Uterus (tissue), 4 donors: ENCODE measurements around the gene ZNF763. TPM values are rescaled to one million over a fixed set of nuclear protein-coding genes. Genes with fewer than 3 reads are reported as not detected.

Experiments used
- DNase-seq, 2 donors: peaks; one replicate each; pipeline ENCODE4 v3.0.0-alpha.2; 2019 to 2020
- H3K27ac ChIP-seq, 2 donors: fragments of 200-600 bp; sonication (generic); 1 replicate in 1 of 2; 2 replicates in 1 of 2; pipeline ENCODE4 v1.5.1; 2016 to 2018
- H3K27me3 ChIP-seq, 2 donors: fragments of 200-600 bp; sonication (generic); one replicate each; pipeline ENCODE4 v1.5.1; 2018 to 2019; ENCODE audit warnings: control low read depth in 1 of 2
- H3K36me3 ChIP-seq, 2 donors: fragments of 200-600 bp; sonication (generic); one replicate each; pipeline ENCODE4 v1.5.1; 2019; ENCODE audit warnings: control low read depth in 1 of 2
- H3K4me1 ChIP-seq, 2 donors: fragments of 200-600 bp; sonication (generic); one replicate each; pipeline ENCODE4 v1.5.1; 2018 to 2019; ENCODE audit warnings: control low read depth in 1 of 2
- H3K4me3 ChIP-seq, 2 donors: fragments of 200-600 bp; sonication (generic); 1 replicate in 1 of 2; 2 replicates in 1 of 2; pipeline ENCODE4 v1.5.1; 2018 to 2019; ENCODE audit warnings: mild to moderate bottlenecking in 1 of 2
- H3K9me3 ChIP-seq, 2 donors: fragments of 200-600 bp; sonication (generic); one replicate each; pipeline ENCODE4 v1.5.1; 2019; ENCODE audit warnings: control low read depth in 1 of 2
- CTCF ChIP-seq, 4 experiments: fragments of 200-600 bp in 2 of 4; fragments of 450-650 bp in 2 of 4; sonication (generic) in 2 of 4; IDR thresholded peaks; one replicate each; pipeline ENCODE4 v1.5.1; 2016 to 2019; ENCODE audit warnings: antibody characterized with exemption in 4 of 4, mild to moderate bottlenecking in 2 of 4, moderate library complexity in 1 of 4
- POLR2A ChIP-seq, 2 donors: fragments of 450-650 bp; IDR thresholded peaks; one replicate each; pipeline ENCODE4 v1.6.1; 2016; ENCODE audit warnings: antibody characterized with exemption in 2 of 2, mild to moderate bottlenecking in 1 of 2, moderate library complexity in 1 of 2
- intact Hi-C: fragments of 100-400 bp; cut with DNase I; formaldehyde crosslinking; loops from one replicate; pipeline ENCODE4 v1.15.1; 2023; ENCODE audit warnings: low total_unique reads
- total RNA-seq, 4 donors: library from RNA; depleted of rRNA in 3 of 4; stranded (reverse); fragments of >200 nt in 3 of 4; gene quantifications; one replicate each; pipeline versions ENCODE4 v1.1.0 to v1.2.4, GENCODE V29; 2014 to 2023
- donor health status: DM: yes; HTN: yes; CAD: no.

The ZNF763 gene
- total RNA-seq, 4 donors from 2014 or later: 0.88 to 6.0 (median 1.7) TPM

- H3K4me3 ChIP-seq: no peak overlapping the region
- H3K36me3 ChIP-seq: no peaks in the 10 kb centered on the region
- intact Hi-C loops: no loop called here
- H3K4me1 ChIP-seq: no peaks in the 10 kb centered on the region
- no peak for DNase-seq
- no peak overlapping the region for H3K27ac ChIP-seq
- H3K9me3 ChIP-seq: peaks cover 0 to 50% of the 10 kb centered on the region in 2 donors
- no peaks in the 10 kb centered on the region for H3K27me3 ChIP-seq
- TF ChIP-seq CTCF (IDR thresholded peaks at IDR 0.05): no peak
- no peak for TF ChIP-seq POLR2A (IDR thresholded peaks at IDR 0.05)
Measured at GRCh38 chr19:11978492-11979100, 13.8 kb downstream of the ZNF763 start.

GRCh38 chr19:11979527-11979926, 14.7 kb downstream of the ZNF763 start:
- Histone ChIP-seq H3K9me3 (peaks cover 0 to 50% of the 10 kb centered on the region in 2 donors), H3K36me3 (no peaks in the 10 kb centered on the region), H3K27ac (no peak overlapping the region), H3K27me3 (no peaks in the 10 kb centered on the region), H3K4me3 (no peak overlapping the region), H3K4me1 (no peaks in the 10 kb centered on the region)
- TF ChIP-seq POLR2A (IDR thresholded peaks at IDR 0.05): no peak
- no peak for TF ChIP-seq CTCF (IDR thresholded peaks at IDR 0.05)
- DNase-seq: no peak
- intact Hi-C loops: no loop called here

GRCh38 chr19:11982526-11982925, 17.7 kb downstream of the ZNF763 start:
- intact Hi-C loops: no loop called here
- H3K27me3 ChIP-seq: no peaks in the 10 kb centered on the region

GRCh38 chr19:11984986-11985385, 20.1 kb downstream of the ZNF763 start:
- H3K4me1 ChIP-seq: no peaks in the 10 kb centered on the region
- intact Hi-C loops: loop anchor here (5.0 kb wide), 1 partner anchor 188 kb away; the partner anchor contains the start of gene ZNF491
- no peak overlapping the region for H3K4me3 ChIP-seq
- H3K27me3 ChIP-seq: no peaks in the 10 kb centered on the region
- no peak overlapping the region for H3K27ac ChIP-seq
- no peak for TF ChIP-seq CTCF (IDR thresholded peaks at IDR 0.05)
- TF ChIP-seq POLR2A (IDR thresholded peaks at IDR 0.05): no peak
- no peak for DNase-seq
- no peaks in the 10 kb centered on the region for H3K36me3 ChIP-seq
- peaks cover 0 to 23% of the 10 kb centered on the region in 2 donors for H3K9me3 ChIP-seq

More at GRCh38 chr19:11982526-11982925, 17.7 kb downstream of the ZNF763 start:
- no peaks in the 10 kb centered on the region for H3K36me3 ChIP-seq
- peaks cover 0 to 47% of the 10 kb centered on the region in 2 donors for H3K9me3 ChIP-seq
- H3K27ac ChIP-seq: no peak overlapping the region
- no peak overlapping the region for H3K4me3 ChIP-seq
- TF ChIP-seq POLR2A (IDR thresholded peaks at IDR 0.05) (no peak), CTCF (IDR thresholded peaks at IDR 0.05) (no peak)
- H3K4me1 ChIP-seq: no peaks in the 10 kb centered on the region
- no peak for DNase-seq

- peaks cover 0 to 5% of the 10 kb centered on the region in 2 donors for H3K9me3 ChIP-seq
- intact Hi-C loops: loop anchor here (5.0 kb wide), 1 partner anchor 189 kb away; the partner anchor contains the start of gene ZNF491
- H3K4me1 ChIP-seq: no peaks in the 10 kb centered on the region
- no peaks in the 10 kb centered on the region for H3K36me3 ChIP-seq
- DNase-seq: no peak
- no peak overlapping the region for H3K4me3 ChIP-seq
- no peak overlapping the region for H3K27ac ChIP-seq
- TF ChIP-seq POLR2A (IDR thresholded peaks at IDR 0.05) (no peak), CTCF (IDR thresholded peaks at IDR 0.05) (no peak)
- H3K27me3 ChIP-seq: no peaks in the 10 kb centered on the region
Measured at GRCh38 chr19:11986754-11987153, 21.9 kb downstream of the ZNF763 start.
